ENCODE results near the gene SLC18B1.
"Not testable (repeated sequence)": the region's sequence is repeated elsewhere in the genome, so short reads cannot be mapped to it uniquely, and the experiment has no call there.

The SLC18B1 gene

DNA sequence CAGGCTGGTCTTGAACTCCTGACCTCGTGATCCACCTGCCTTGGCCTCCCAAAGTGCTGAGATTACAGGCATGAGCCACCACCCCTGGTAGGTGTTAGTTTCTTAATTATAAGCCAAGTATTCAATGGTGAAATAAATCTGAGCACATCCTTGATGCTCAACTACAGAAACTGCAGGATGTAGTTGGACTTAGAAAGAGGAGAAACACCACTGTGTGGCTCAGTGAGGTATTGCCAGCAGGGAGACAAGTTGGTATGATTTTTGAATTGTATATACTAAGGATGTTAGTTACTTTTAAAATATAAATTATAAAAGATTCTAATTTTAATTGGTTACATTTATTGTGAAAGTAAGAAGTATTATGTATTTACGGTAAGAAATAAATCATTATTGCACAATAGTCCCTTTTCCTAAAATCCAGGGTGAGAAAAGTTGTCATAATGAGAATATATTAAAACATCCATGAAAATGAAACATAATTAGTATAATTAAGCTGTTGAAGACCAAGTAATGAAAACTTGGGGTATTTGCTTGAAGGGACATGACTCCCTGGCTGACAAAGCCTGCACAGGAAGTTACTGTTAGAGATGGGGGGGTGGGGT lies 17.6 kb downstream of the SLC18B1 start:
- no peak overlapping the region for H3K4me3 ChIP-seq (ENCODE audit: low read length)
- no peak for DNase-seq (ENCODE audit: low read depth)
- TF ChIP-seq CTCF (conservative IDR thresholded peaks at IDR 0.05; ENCODE audit: low read depth, low read length) = peak; percentile 67

GRCh38 chr6:132777881-132778280 lies 20.6 kb downstream of the SLC18B1 start:
- not testable (repeated sequence) for H3K4me3 ChIP-seq (ENCODE audit: low read length)

DNA sequence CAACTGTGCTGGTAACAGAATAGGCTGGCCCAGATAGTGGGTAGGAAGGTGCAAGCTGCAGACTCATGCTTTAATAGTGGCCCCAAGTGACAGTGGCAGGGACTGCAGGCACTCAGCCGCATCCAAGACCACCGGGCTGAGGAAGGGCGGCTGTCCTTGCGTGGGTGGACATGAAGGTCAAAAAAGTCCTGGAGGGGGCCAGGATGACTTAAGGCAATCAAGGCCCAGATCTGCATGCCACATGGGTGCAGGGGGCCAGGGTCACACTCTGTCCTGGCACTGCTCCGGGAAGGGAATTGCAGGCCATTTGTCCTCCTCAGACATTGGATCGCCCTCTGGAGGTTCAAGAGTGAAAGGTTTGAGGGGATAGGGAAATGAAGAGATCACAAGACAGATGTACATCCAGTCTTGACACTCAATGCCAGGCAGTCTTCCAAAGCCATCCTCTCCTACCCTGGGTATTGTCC lies 30.4 kb downstream of the SLC18B1 start:
- DNase-seq (ENCODE audit: low read depth) = peak; percentile 2
- peak; percentile 47 for TF ChIP-seq CTCF (conservative IDR thresholded peaks at IDR 0.05; ENCODE audit: low read depth, low read length)
- no peak overlapping the region for H3K4me3 ChIP-seq (ENCODE audit: low read length)

More at GRCh38 chr6:132777881-132778280, 20.6 kb downstream of the SLC18B1 start:
- not testable (repeated sequence) for DNase-seq (ENCODE audit: low read depth)

GRCh38 chr6:132765560-132765959 lies 32.9 kb downstream of the SLC18B1 start:
- H3K4me3 ChIP-seq (ENCODE audit: low read length) = no peak overlapping the region
- no peak for TF ChIP-seq CTCF (conservative IDR thresholded peaks at IDR 0.05; ENCODE audit: low read depth, low read length)
- DNase-seq (ENCODE audit: low read depth) = no peak

- peak; percentile 93 for DNase-seq (ENCODE audit: low read depth)
- no peak overlapping the region for H3K4me3 ChIP-seq (ENCODE audit: low read length)
- TF ChIP-seq CTCF (conservative IDR thresholded peaks at IDR 0.05; ENCODE audit: low read depth, low read length) = peak; percentile 19
Observed at GRCh38 chr6:132764370-132764769, 34.1 kb downstream of the SLC18B1 start.

GRCh38 chr6:132763269-132763668 lies 35.2 kb downstream of the SLC18B1 start:
- DNase-seq (ENCODE audit: low read depth) = no peak
- H3K4me3 ChIP-seq (ENCODE audit: low read length) = no peak overlapping the region
- no peak for TF ChIP-seq CTCF (conservative IDR thresholded peaks at IDR 0.05; ENCODE audit: low read depth, low read length)

DNA sequence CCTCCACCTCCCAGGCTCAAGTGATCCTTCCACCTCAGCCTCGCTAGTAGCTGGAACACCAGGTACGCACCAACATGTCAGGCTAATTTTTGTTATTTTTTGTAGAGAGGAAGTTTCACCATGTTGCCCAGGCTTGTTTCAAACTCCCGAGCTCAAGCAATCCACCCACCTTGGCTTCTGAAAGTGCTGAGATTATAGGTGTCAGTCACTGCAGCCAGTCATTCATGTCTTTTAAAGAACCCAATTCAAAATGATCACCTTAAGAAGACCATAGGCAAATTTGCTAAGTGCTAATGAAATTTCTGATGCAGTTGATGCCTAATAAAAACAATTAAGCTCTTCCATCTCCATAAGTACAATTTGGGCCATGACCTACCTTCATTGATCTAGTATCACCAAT lies 38.2 kb downstream of the SLC18B1 start:
- TF ChIP-seq CTCF (conservative IDR thresholded peaks at IDR 0.05; ENCODE audit: low read depth, low read length) = no peak
- DNase-seq (ENCODE audit: low read depth) = no peak
- no peak overlapping the region for H3K4me3 ChIP-seq (ENCODE audit: low read length)

Measured in retinal pigment epithelial cell (primary cell).